HUES64 (cell line): Measurements from ENCODE around the gene TMA7.
A peak's percentile ranks its signal among the peaks of the same experiment; 100 is the strongest.
"Not testable (repeated sequence)": the region's sequence is repeated elsewhere in the genome, so short reads cannot be mapped to it uniquely, and the experiment has no call there.

Source experiments
- H3K27ac ChIP-seq: 2 replicates; pipeline ENCODE4 v1.7.0; 2013; ENCODE audit warnings: low read depth, low read length, inconsistent platforms
- H3K27me3 ChIP-seq: 2 replicates; pipeline ENCODE4 v1.6.1; 2013; ENCODE audit warnings: mild to moderate bottlenecking, low read length; ENCODE audit not compliant: insufficient read depth
- H3K36me3 ChIP-seq: 2 replicates; pipeline ENCODE4 v1.6.1; 2013; ENCODE audit warnings: mild to moderate bottlenecking, low read length; ENCODE audit not compliant: insufficient read depth
- H3K4me1 ChIP-seq: 2 replicates; pipeline ENCODE4 v1.6.1; 2013; ENCODE audit warnings: mild to moderate bottlenecking, low read length, moderate library complexity; ENCODE audit not compliant: insufficient read depth
- H3K4me3 ChIP-seq: 2 replicates; pipeline ENCODE4 v1.5.1; 2013; ENCODE audit warnings: mild to moderate bottlenecking, low read length, moderate library complexity
- H3K9ac ChIP-seq: 2 replicates; pipeline ENCODE4 v1.6.1; 2013; ENCODE audit warnings: mild to moderate bottlenecking, low read depth, low read length
- H3K9me3 ChIP-seq: 2 replicates; pipeline ENCODE4 v1.6.1; 2013; ENCODE audit warnings: low read depth, low read length; ENCODE audit not compliant: insufficient read depth
- WGBS: fragments of 150-250, 120-280 bp; methylation state at CpG from one replicate; pipeline ENCODE4 v1.1.7; 2013; ENCODE audit warnings: missing lambda C conversion rate; 5-methylcytosine and 5-hydroxymethylcytosine counted together

TMA7 gene

GRCh38 chr3:48474031-48474430, 34.0 kb downstream of the TMA7 start:
- not testable (repeated sequence) for H3K4me3 ChIP-seq, H3K27me3 ChIP-seq, H3K9ac ChIP-seq, H3K9me3 ChIP-seq
- Histone ChIP-seq H3K4me1 (peaks cover 18% of the 10 kb centered on the region), H3K27ac (peak overlapping the region; percentile 88; the same call in 1 of the 2 replicates), H3K36me3 (peaks cover 10% of the 10 kb centered on the region)
- 62% methylated on average over 3 of the region's 4 CpGs for WGBS

DNA sequence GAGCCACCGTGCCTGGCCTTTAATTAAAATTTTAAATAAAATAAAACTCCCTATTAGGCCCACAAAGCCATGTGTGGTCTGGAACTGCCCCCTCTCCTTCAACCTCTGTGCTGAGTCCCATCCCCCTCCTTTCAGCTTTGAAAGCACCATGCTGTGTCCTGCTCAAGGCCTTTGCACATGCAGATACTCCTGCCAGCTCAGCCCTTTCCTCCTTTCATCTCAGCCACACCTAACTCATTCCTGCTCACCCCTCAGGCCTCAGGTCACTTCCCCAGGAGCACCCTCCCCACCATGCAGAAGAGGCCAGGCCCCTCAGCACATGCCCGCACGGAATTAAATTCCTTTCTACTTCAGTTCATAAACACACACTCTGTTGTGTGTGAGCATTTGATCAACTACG, 34.6 kb downstream of the TMA7 start:
- Histone ChIP-seq H3K27ac (peak overlapping the region; percentile 85), H3K36me3 (peaks cover 5% of the 10 kb centered on the region), H3K9ac (peak overlapping the region; percentile 49; the same call in 1 of the 2 replicates), H3K4me1 (peaks cover 18% of the 10 kb centered on the region), H3K4me3 (peak overlapping the region; percentile 11; the same call in 1 of the 2 replicates), H3K27me3 (no peaks in the 10 kb centered on the region), H3K9me3 (no peaks in the 10 kb centered on the region)
- 4% methylated on average over 4 of the region's 4 CpGs for WGBS

DNA sequence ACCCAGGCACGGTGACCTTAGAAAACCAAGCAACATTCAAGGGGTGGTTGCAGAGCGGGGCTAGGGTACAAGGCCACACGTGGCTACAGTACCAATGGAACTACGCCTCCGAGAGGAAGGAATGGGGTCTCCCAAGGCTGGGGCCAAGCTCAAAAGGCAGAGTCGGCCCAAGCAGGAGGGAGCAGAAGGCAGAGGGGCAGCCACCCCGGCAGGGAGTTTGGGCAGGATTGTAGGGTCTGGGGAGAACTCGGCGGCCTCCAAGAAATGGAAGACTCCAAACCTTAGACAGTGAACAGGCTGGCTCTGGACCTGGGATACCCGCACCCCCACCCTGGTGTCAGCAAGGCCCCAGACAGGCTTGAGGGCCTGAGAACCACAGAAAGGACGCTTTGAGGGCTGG, 35.1 kb downstream of the TMA7 start:
- H3K9me3 ChIP-seq: no peaks in the 10 kb centered on the region
- peak overlapping the region; percentile 11; the same call in 1 of the 2 replicates for H3K4me3 ChIP-seq
- 58% methylated on average over 11 of the region's 11 CpGs for WGBS
- H3K27ac ChIP-seq: peak overlapping the region; percentile 85
- no peaks in the 10 kb centered on the region for H3K27me3 ChIP-seq
- H3K4me1 ChIP-seq: peaks cover 18% of the 10 kb centered on the region
- 0 out of 2 replicates have a peak, but pooled peaks cover under 1% of the 10 kb centered on the region for H3K36me3 ChIP-seq
- peak overlapping the region; percentile 49 for H3K9ac ChIP-seq

GRCh38 chr3:48476426-48477053, 36.5 kb downstream of the TMA7 start:
- Histone ChIP-seq H3K4me3 (no peak overlapping the region), H3K36me3 (0 out of 2 replicates have a peak, but pooled peaks cover 4% of the 10 kb centered on the region), H3K9ac (no peak overlapping the region), H3K9me3 (no peaks in the 10 kb centered on the region), H3K27me3 (no peaks in the 10 kb centered on the region), H3K4me1 (peaks cover 18% of the 10 kb centered on the region), H3K27ac (no peak overlapping the region)
- 90% methylated on average over 9 of the region's 9 CpGs for WGBS

- Histone ChIP-seq H3K4me3 (no peak overlapping the region), H3K27ac (peak overlapping the region; percentile 35; the same call in 1 of the 2 replicates), H3K4me1 (peaks cover 18% of the 10 kb centered on the region), H3K9me3 (no peaks in the 10 kb centered on the region), H3K27me3 (no peaks in the 10 kb centered on the region), H3K9ac (no peak overlapping the region), H3K36me3 (0 out of 2 replicates have a peak, but pooled peaks cover 4% of the 10 kb centered on the region)
- 88% methylated on average over 9 of the region's 9 CpGs for WGBS
These were observed 38.0 kb downstream of the TMA7 start for GRCh38 chr3:48477959-48478520.

- H3K9ac ChIP-seq: no peak overlapping the region
- H3K27me3 ChIP-seq: no peaks in the 10 kb centered on the region
- 89% methylated on average over 19 of the region's 19 CpGs for WGBS
- no peak overlapping the region for H3K27ac ChIP-seq
- H3K4me1 ChIP-seq: peaks cover 12% of the 10 kb centered on the region
- no peak overlapping the region for H3K4me3 ChIP-seq
- H3K36me3 ChIP-seq: 0 out of 2 replicates have a peak, but pooled peaks cover 4% of the 10 kb centered on the region
- H3K9me3 ChIP-seq: no peaks in the 10 kb centered on the region
These were observed 38.8 kb downstream of the TMA7 start for GRCh38 chr3:48478626-48479555.

GRCh38 chr3:48480891-48481290, 40.8 kb downstream of the TMA7 start:
- not testable (repeated sequence) for H3K9me3 ChIP-seq, H3K36me3 ChIP-seq, H3K4me3 ChIP-seq, H3K27ac ChIP-seq, H3K4me1 ChIP-seq, H3K27me3 ChIP-seq, H3K9ac ChIP-seq
- WGBS: 95% methylated on average over 9 of the region's 11 CpGs

DNA sequence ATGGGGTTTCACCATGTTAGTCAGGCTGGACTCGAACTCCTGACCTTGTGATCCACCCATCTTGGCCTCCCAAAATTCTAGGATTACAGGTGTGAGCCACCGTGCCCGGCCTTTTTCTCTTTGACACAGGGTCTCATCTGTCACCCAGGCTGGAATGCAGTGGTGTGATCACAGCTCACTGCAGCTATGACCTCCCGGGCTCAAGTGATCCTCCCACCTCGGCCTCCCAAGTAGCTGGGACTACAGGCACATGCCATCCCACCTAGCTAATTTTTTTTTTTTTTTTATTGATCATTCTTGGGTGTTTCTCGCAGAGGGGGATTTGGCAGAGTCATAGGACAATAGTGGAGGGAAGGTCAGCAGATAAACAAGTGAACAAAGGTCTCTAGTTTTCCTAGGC, 42.8 kb downstream of the TMA7 start:
- H3K9ac ChIP-seq, H3K27ac ChIP-seq, H3K9me3 ChIP-seq, H3K27me3 ChIP-seq, H3K4me3 ChIP-seq, H3K36me3 ChIP-seq, H3K4me1 ChIP-seq: not testable (repeated sequence)
- WGBS: 95% methylated on average over 6 of the region's 6 CpGs

GRCh38 chr3:48486952-48487351, 46.9 kb downstream of the TMA7 start:
- Histone ChIP-seq H3K9ac (no peak overlapping the region), H3K27ac (no peak overlapping the region), H3K36me3 (peaks cover 6% of the 10 kb centered on the region), H3K27me3 (no peaks in the 10 kb centered on the region), H3K9me3 (no peaks in the 10 kb centered on the region), H3K4me1 (no peaks in the 10 kb centered on the region), H3K4me3 (no peak overlapping the region)
- 99% methylated on average over 5 of the region's 5 CpGs for WGBS

DNA sequence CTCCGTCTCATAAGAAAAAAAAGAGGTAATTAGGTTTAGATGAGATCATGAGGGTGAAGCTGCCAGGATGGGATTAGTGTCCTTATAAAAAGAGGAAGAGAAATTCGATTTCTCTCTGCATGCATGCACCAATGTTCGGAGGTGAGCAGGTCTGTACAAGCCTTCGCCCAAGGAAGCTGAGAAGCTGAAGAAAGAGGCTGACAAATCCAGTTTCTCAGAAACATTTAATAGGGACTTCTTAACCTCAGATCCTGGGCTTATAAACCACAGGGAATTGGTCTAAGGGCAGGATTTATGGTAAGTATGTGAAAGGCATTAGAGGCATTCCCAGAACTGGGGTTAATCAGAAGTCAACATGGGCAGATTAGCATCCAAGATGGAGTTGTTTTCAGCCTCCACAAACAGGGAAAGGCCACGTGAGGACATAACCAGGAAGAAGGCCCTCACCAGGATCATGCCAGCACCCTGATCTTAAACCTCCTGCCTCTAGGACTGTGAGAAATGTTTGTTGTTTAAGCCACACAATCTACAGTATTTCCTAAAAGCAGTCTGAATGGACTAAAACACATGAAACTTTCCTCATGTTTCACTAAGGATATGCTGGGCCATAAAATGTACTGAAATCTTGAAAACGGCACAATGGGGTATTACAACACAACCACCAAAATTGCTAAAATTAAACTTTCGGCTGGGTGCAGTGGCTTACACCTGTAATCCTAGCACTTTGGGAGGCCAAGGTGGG, 52.6 kb downstream of the TMA7 start:
- Histone ChIP-seq H3K27me3 (no peaks in the 10 kb centered on the region), H3K9ac (no peak overlapping the region), H3K9me3 (no peaks in the 10 kb centered on the region), H3K36me3 (peaks cover 33% of the 10 kb centered on the region), H3K4me3 (no peak overlapping the region), H3K4me1 (peaks cover 3% of the 10 kb centered on the region; the same call in 1 of the 2 replicates), H3K27ac (peak overlapping the region; percentile 8; the same call in 1 of the 2 replicates)
- WGBS: 94% methylated on average over 7 of the region's 7 CpGs
